ENCODE results near the gene OR9I1.

OR9I1 gene

GRCh38 chr11:58075781-58076180, 49.5 kb downstream of the OR9I1 start:
- no peak for TF ChIP-seq CTCF (IDR thresholded peaks at IDR 0.05; ENCODE audit: low read depth, low read length, missing control alignments)
- no peak for DNase-seq (ENCODE audit: extremely low read depth, low read depth)
- no peak overlapping the region for H3K4me3 ChIP-seq (replicated peaks; ENCODE audit: low read depth, low read length)

GRCh38 chr11:58070585-58070984, 54.7 kb downstream of the OR9I1 start:
- TF ChIP-seq CTCF (IDR thresholded peaks at IDR 0.05; ENCODE audit: low read depth, low read length, missing control alignments), result no peak
- no peak overlapping the region for H3K4me3 ChIP-seq (replicated peaks; ENCODE audit: low read depth, low read length)
- DNase-seq (ENCODE audit: extremely low read depth, low read depth), result no peak

- no peak for DNase-seq (ENCODE audit: extremely low read depth, low read depth)
- H3K4me3 ChIP-seq (replicated peaks; ENCODE audit: low read depth, low read length), result no peak overlapping the region
- no peak for TF ChIP-seq CTCF (IDR thresholded peaks at IDR 0.05; ENCODE audit: low read depth, low read length, missing control alignments)
Measured at GRCh38 chr11:58068655-58069054, 56.7 kb downstream of the OR9I1 start.

- no peak overlapping the region for H3K4me3 ChIP-seq (replicated peaks; ENCODE audit: low read depth, low read length)
- no peak for TF ChIP-seq CTCF (IDR thresholded peaks at IDR 0.05; ENCODE audit: low read depth, low read length, missing control alignments)
- no peak for DNase-seq (ENCODE audit: extremely low read depth, low read depth)
Measured at GRCh38 chr11:58067685-58068084, 57.6 kb downstream of the OR9I1 start.
